COR-L47 (cell line): ENCODE measurements around the gene SYK.

Experiments
- DNase-seq: peaks from one replicate; lab custom pipeline; 2025; lab: John Stamatoyannopoulos, UW

The SYK gene

DNA sequence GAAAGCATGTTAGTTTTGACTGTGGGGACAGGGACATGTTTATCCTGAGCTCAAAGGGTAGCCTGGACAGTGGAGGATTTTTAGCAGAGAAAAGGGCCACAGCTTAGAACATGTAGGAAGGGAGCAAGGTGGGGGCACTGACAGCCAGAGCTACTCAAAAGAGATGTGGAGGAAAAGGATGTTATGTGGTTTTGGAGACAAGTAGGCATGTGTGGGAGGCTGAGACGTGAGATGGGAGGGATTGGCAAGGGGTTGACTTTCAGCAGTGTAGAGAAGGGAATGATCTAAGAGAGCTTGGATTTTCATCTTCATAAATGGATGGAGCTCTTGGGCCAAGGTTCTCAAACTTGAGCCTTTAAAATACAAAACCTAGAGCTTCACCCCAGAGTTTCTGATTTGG, 24.0 kb downstream of the SYK start:
- DNase-seq: no peak

DNA sequence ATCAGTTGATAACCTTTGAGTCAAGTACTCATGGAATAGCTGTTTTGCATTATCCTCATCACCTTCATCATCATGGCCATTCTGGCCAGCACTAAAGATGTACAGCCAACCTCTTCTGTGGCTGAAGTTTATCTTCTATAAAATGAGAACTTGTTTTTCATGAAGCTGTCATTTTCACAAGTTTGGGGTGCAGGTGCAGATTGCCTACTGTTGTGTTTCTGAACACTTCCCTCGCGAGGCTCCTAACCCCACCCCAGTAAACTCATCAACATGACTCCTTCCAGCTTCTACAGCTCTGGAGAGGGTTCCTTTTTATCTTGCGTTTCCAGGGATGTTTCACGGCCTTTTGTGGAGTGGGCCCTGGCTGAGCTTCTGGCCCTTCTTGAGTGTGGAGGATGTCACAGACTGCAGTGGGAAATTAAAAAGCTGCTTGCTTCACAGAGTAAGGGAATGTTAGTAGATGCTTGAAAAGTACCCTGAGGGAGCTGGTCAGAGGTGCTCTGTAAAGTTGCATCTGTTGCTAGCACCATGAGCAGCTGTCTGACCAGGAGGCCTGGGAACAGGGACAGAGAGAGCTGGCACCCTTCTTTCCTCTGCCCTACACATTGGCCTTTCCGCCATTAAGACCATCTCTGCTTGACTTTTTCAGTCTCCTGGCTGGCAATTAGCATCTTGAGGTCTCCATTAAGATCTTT, 24.9 kb downstream of the SYK start:
- DNase-seq: no peak

DNA sequence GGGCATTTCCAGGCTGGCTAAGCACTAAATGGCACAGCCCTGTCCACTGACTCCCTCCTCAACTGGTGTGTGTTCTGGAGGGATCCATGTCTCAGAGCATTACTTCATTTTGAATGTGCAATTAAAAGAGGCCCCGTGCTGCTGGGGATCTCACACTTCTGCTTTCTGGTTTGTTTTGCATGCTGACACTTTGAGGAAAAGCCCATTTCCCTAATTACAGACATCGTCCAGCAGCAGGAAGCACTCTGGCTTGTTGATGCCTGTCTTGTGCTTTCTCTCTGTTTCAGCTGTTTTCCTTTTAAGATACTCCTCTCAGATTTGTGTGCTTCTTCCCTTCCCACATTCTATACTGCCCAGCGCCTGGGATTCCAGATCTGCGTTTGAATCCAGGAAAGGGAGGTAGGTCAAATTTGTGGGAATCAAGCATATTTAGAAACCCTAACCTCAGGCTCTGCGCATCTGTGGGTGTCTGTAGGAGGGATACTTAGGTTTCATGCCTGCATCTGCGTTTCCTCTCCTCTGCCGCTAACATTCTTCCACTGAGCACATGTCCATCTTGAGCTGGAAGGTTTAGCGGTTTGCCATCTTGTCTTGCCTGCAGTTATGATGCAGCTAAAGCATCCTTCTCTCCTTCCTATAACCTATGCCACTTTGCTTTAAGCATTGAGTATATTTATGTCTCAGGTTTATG, 25.7 kb downstream of the SYK start:
- no peak for DNase-seq

DNA sequence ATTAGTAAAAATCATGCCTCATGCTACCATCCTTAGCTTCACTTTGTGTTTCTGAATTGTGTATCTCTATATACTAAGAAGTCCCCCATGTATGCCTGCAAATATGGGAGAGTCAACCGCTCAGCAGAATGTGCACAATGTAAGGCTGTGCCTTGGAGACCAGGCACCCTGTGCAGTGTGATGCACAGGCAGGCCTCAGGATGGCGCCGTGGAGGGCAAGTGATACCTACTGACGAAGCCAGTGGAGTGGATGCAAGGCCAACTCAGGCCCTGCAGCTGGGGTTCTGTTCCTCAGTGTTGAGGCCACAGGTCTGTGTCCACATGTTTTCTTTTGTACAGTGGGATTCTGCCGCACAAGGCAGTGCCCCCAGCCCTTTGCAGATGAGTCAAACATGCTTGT, 28.4 kb downstream of the SYK start:
- DNase-seq: no peak

DNA sequence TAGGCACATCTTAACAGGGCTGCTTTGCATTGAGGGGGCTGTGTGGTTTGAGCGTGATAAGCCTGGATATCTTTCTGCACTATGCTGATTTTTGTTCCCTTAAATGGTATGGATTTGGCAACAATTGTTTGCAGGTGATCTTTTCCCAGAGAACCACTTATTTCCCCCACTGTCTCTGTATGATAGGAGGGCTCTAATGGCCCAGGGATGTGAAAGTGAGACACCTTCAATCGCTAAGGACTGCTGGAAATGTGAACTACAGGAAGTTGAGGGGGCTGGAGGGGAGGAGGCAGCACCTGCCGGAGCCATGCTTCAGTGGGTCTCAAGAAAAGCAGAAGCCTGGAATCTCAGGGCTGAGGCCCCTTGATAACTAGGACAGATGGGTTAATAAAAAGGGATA, 29.4 kb downstream of the SYK start:
- no peak for DNase-seq

DNA sequence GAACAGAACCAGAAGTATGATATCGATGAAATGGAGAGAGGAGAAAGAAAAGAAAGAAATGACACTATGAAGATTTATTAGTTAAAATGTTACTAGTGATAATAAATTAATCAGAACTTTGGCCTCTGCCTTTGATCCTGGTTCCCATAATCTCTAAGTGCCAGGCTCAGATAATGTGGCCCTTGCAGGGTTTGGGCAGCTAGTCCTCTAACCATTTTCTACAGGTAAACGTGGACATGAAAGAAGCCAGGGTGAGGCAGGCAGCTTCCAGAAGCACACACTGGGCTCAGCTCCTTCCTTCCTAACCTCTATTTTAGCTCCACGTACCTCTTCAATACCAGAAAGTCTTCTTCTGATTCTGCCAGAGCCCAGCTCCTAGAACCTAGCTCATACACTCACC, 30.6 kb downstream of the SYK start:
- DNase-seq: no peak

DNA sequence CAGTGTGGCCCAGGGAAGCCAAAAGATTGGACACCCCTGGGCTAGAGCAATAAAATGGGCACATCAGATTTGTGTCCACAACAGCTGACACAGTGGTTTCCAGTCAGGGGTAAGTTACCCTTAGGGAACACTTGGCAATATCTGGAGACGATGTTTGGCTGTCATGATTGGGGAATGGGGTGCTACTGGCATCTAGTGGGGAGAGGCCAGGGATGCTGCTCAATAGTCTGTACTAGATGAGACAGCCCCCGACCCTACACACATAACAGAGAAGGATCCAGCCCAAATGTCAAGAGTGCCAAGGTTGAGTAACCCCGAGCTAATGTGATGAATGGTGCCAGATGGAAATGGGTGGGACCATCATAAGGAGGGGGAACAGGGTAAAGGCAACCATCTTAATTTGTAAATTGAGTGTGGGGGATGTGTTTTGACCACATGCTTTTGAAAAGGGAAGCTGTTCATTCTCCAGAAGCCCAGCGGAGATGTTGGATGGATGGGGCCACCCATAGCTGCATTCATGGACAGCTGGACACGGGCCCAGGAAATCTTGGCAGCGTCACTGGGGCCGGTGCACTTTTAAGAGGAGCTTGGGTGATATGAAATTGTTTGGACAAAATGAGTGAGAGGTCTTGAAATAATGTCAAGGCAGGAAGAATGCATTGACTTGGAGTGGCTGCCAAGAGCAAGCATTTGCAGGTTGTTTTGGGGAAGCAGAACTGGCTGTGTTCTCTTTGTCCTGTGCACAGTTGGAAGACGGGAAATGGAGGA, 33.4 kb downstream of the SYK start:
- DNase-seq: peak; percentile 93

DNA sequence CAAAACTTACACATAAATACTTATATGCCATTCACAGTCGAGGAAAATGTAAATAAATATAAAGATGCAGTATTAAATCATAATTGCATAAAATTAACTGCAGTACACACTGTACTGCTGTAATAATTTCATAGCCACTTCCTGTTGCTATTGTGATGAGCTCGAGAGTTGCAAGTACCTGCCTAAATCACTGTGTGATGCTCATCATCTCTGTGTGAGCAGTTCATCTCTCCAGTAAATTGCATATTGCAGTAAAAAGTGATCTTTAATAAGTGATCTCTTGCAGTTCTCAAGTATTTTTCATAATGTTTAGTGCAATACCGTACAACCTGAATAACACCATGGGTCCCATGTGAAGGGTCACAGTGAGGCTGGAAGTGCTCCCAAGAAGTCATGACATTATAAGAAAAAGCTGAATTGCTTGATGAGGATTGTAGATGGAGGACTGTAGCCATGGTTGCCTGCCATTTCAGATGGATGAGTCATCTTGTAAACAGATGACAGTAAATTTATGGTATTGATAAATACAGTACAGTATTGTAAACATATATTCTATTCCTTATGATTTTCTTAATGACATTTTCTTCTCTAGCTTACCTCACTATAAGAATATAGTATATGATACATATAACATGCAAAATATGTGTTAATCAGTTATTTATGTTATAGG, 34.9 kb downstream of the SYK start:
- no peak for DNase-seq

DNA sequence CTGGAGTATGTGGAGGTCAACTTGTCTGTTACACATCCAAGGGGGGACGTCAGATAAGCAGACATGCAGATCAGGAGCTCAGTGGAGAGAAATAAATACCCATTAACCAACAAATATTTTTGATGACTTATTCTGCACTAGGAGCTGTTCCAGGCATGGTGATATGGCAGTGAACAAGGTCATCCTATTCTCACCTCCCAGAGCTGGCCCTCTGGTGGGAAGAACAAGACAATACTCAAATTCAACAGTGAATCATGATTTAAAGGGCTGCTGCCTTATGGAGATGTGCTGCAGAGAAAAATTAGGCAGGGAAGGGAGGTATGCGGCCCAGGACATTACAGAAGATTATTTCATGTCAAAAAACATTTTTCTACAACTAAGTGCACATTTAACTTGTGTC, 36.5 kb downstream of the SYK start:
- DNase-seq: no peak

DNA sequence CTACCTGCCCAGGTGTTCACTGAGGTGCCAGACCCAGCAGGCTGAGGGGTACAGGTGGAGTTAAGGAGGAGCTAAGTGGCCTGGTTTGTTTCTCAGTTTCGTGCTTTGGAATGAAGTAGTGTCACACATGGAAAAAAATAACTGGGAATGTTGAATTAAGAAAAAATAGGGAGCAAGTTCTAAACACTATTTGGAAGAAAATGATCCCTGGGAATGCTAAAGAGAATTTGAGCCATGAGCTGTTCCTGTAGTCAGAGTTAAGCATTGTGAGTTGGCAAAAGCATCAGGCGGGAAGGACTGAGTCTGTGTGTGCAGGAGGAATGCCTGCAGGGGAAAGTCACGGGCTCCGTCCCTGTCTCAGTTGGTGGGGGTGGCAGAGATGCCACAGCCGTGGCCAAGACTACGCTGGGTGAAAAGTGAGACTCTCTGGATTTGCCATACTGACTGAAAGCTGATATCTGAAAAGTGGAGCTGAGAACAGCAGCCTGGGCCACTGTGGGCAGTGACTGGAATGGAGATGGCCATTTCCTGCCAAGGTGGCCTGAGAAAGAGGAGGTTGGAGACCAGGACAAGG, 37.0 kb downstream of the SYK start:
- no peak for DNase-seq

DNA sequence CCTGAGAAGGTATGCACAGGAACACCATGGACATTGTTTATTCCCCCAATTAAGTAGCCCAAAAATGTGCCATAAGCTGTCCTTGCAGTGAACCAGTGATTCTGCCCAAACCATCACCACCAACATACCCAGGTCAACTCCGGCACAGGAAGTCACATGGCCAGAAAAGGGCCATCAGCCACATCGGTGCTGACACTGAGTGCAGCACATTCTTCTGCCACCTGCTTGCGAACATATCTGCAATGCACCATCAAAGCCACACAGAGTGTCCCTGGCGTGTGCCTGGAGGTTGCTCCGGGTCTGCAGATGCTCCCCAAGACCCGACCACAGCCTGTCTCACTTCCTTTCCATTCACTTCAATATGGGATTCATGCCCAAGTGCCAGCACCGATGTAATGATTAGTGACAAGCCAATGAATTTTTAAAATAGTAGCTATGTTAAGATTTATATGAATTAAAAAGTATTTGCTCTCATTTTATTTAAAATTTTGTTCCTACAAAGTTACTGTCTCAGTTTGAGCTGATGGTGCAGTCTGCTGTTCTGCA, 37.6 kb downstream of the SYK start:
- no peak for DNase-seq

DNA sequence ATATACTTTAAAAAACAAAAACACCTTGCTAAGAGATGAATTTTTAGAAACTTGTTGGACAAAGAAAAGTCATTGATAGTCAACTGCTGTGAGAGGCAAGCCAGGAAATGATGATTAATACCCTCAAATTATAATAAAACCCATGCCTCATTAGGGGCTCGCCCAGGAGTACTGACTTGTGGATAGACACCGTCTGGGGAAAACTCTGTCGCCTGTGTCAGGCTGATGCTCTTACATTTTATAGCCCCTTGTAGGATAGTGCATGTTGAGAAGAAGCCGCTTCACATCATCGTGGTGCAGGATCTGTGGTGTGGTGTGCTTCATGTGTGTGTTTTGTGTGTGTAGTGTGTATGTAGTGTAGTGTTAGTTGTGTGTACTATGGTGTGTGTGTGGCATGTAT, 39.1 kb downstream of the SYK start:
- DNase-seq: no peak

DNA sequence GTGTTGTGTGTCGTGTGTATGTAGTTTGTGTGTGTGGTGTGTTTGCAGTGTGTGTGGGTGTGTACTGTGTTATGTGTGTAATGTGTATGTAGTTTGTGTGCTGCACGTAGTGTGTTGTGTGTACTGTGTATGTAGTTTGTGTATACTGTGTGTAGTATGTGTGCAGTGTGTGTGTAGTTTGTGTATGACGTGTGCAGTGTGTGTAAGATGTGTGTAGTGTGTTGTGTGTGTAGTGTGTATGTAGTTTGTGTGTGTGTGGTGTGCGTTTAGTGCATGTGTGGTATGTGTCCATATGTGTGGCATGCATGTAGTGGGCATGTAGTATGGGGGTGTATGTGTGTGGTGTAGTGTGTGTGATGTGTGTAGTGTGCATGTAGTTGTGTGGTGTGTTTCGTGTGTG, 39.6 kb downstream of the SYK start:
- no peak for DNase-seq

DNA sequence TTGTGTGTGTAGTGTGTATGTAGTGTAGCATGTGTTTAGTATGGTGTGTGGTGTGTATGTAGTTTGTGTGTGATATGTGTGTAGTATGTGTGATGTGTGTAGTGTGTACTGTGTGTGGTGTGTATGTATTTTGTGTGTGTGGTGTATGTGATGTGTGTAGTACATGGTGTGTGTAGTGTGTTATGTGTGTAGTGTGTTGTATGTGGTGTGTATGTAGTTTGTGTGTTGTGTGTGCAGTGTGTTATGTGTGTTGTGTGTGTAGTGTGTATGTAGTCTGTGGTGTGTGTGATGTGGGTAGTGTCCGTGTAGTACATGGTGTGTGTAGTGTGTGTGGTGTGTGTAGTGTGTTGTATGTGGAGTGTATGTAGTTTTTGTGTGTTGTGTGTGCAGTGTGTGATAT, 40.0 kb downstream of the SYK start:
- DNase-seq: no peak

DNA sequence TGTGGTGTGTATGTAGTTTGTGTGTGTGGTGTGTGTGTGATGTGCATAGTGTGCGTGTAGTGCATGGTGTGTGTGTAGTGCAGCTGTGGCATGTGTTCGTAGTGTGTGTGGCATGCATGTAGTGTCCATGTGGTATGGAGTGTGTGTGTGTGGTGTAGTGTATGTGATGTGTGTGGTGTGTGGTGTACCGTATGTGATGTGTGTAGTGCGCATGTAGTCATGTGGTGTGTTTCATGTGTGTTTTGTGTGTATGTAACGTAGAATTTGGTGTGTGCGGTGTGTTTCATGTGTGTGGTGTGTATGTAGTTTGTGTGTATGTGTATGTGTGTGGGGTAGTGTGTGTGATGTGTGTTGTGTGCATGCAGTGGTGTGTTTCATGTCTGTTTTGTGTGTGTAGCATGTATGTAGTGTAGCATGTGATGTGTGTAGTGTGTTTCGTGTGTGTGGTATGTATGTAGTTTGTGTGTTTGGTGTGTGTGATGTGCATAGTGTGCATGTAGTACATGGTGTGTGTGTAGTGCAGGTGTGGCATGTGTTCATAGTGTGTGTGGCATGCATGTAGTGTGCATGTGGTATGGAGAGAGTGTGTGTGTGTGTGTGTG, 40.7 kb downstream of the SYK start:
- no peak for DNase-seq

DNA sequence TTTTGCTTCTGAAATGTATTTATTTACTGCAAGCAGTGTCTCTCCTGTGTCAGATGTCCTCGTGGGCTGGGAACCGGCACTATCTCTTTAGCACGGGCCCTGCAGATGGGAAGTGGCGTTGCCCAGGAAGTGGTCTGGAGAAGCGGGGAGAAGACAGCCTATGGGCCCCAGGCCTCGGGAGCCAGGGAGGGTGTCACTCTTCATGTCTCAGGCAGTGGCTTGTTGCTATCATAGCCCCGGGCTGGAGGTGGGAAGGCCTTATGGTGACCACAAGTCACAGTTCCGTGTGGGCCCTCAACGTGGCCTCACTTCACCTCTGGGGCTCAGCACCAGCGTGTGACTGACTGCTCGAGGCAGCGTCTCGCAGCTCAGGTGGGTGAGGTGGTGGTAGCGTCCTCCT, 41.4 kb downstream of the SYK start:
- DNase-seq: no peak

DNA sequence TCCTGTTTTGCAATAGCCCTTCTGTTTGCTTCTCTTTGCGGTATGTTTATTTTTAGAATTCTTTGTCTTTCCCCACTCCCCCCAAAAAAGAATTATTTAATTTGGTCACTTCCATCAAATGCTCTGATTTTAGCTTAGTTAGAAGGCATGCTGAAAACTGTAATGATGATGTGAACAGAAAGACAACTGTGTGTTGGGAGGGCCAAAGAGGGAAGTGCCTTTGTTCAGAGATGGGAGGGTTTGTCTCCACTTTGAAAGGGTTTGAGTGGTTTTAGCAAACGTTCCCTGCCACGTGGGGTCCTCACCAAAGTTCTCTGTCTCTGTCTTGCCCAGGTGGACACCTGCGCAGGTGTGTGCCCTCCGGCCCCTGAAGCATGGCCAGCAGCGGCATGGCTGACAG, 41.9 kb downstream of the SYK start:
- DNase-seq: no peak

DNA sequence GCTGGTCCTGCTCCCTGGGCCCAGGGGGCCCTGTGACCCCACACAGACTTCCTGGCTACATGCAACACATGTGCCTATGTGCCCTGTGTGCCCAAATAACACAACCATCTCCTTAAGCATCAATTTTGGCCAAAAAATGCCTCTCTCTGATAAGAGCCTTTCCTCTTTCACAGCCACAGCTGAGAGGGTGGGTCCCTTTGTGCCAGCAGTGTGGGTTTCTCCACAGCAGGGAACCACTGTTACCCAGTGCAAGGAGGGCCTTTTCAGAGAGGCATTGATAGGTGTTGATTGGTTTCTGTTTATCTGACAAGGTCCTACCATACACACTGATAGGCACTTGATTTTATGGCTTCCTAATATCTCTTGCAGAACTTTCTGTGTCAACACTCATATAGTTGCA, 42.7 kb downstream of the SYK start:
- no peak for DNase-seq

DNA sequence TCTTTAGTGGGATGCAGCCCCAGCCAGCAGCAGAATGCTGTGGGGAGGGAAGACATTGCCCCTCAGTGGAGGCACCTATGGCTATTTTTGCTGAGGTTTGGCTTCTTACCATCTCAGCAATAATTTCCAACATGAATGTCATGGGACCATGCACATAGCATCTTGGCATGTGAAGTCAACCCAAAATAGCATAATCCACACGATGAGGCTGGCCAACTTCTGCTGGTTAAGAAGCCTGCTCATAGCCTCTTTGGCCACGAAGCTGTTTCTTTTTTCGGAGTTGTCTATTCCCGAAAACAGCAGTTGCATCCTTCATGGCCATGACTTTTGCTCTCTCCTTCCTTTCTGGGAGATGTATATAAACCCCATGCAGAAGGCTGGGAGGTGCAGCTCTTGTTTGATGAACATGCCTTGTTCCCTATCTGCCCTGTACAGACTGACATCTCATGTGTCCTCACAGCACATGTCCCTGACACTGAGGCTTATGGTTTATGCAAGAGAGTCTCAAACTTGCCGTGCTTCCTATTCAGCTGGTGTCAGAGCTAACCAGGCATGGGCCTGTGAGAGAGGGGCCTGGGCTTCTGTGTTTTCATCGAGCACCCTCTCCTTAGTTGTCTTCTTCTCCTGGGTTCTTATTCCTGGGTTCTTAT, 45.3 kb downstream of the SYK start:
- no peak for DNase-seq

DNA sequence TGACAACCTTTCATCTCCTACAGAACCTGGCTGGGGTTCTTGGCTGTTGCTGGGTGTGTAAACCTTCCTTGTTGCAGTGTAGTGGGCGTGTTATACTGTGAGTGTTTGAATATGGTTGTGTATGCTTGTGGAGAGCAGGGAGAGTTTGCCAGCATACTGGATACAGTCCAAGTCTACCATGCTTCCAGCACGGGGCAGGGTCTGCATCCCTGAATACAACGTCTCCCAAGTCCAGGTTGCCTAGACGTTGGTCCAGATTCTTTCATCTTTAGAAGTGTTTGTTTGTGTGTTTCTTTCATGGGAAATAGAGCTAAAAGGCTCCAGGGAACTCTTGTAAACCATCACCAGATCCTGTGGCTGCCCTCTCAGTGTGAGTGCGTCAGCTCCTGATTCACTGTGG, 46.4 kb downstream of the SYK start:
- DNase-seq: no peak

DNA sequence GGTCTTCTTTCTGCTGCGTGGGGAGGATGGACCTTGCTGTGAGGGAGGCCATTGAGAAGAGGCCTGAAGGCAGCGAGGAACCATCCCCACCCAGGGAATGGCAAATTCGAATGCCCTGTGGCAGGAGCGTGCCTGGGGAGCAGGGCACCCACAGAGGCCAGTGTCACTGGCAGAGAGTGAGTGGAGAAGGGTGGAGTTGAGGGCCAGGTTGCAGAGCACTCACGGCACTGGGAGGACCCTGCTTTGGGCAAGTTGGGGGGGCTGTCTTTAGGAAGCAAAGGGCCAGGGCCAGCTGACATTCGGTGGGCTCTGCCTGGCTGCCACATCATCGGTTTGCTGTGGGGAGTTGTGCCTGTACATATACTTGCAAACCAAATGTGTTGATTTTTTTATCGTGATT, 47.2 kb downstream of the SYK start:
- DNase-seq: no peak
